ENCODE measurements around the gene JADE3.

The JADE3 gene

DNA sequence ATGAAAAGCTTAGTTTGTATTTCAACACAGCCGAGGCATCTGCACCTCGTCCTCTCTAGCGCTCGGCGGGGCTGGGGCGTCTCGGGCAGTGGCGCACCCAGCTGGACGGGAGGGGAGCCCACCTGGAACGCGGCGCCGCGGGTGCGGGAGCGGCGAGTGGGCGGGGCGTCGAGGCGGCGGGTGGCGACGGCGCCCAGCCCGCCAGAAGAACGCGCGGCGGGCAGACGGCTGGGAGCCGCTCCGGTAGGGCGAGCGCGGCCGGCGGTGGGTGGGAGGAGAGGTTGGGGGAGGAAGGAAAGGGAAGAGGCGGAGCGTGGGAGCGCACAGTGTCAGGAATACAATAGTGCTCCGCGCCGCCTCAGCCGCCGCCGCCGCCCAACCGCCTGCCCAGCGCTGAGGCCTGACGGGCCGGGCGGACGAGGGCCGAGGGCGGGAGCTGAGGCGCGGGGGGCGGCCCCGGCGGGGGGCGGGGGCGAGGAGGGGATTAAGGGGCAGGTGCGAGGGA lies at the start of gene JADE3:
JADE3 (plus strand) TSS at position 324 of the 505 bp plus-strand sequence. CDS start 72,474 bp downstream, outside the sequence.
- peak in 1 of 2 experiments; percentile 3 for DNase-seq

DNA sequence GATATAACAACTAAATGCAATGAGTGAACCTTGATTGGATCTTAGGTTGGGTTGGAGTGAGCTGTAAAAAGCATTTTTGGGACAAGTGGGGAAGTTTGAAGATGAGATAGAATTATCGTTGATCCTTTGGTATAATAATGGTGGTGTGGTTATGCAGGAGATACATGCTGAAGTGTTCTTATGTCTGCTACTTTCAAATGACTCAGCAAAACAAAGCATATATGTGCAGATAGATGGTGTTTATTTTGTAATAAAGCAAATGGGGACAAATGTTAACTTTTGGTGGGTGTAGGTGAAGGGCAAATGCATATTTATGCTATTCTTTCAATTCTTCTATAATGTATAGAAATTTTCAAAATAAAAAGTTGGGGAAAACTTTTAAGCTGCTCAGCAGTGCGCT lies 49.1 kb upstream of the JADE3 start:
- no peak for DNase-seq

DNA sequence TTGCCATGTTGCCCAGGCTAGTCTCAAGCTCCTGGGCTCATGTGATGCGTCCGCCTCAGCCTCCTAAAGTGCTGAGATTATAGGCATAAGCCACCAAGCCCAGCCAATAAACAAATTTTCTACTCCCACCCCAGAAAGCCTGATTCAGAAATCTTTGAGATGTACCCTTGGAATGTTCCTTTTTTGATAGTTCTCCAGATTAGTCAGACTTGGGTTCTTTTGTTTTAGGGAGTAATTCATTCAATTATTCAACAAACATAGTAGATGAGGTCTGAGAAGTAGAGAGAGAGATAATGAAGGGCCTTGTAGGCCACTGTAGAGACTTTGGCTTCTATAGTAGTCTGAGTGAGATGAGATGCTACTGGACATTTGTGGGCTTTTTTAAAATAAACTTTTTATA lies 47.6 kb upstream of the JADE3 start:
- no peak for DNase-seq

DNA sequence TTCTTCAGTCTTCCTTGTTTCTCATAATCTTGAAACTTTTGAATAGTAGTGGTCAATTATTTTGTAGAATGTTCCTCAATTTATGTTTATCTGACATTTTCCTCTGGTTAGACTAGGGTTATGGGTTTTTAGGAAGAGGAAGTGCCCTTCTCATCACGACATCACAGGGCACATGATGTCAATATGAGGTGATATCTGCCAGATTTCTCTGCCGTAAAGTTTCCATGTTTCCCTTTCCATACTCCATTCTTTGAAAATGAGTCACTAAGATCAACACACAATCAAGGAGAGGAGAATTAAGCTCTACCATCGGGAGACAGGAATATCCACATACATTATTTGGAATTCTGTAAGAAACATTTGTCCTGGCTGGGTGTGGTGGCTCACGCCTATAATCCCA lies 46.9 kb upstream of the JADE3 start:
- DNase-seq = no peak

DNA sequence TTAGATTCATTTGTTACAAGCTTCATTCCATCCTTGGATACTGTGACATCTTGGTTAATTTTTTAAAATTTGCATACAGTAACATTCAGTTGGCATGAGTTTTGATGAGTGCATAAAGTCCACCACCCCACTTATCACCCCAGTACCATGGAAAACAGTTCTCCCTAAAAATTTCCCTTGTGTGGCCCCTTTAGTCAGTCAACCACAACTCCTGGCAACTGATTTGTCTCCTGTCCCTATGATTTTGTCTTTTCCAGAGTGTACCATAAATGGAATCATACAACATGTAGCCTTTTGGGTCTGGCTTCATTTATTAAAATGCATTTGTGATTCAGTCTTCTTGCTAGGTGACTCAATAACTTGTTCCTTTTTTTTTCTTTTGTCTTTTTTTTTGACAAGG lies 45.5 kb upstream of the JADE3 start:
- DNase-seq = no peak

DNA sequence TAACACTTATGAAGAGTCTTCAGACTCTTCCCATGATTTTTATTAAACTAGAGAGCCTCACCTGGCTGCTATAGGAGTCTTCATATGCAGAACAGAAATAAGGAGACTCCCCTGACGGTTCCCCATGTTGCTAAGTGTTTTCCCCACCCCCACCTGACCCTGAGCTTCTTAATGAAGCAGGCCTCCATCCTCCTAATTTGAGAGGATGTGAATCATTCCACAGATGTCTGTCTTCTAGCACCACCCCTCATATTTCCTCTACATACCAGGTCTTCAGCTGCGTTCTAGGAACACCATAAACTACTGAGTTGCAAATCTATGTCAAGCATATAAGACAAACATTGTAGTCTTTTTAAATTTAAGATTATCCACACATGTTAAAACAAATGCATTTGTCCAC lies 38.5 kb upstream of the JADE3 start:
- DNase-seq = no peak

DNA sequence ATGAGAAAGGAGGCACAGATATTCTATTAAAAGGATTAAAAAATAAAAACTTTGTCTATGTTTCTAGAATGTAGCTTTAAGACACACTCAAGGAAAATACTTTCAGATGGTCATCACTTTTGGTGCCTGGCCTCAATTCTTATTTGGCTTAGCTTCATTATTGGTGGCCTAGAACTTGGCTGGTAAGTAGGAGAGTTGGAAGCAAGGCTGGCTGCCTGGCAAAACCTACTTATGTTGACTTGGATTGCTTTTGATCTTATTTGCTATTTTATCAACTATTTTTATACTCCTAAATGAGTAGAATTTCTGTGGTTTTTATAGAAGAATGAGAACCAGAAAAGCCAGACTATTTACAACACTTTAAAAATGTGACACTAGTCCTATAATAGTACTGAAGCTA lies 35.3 kb upstream of the JADE3 start:
- DNase-seq = no peak

DNA sequence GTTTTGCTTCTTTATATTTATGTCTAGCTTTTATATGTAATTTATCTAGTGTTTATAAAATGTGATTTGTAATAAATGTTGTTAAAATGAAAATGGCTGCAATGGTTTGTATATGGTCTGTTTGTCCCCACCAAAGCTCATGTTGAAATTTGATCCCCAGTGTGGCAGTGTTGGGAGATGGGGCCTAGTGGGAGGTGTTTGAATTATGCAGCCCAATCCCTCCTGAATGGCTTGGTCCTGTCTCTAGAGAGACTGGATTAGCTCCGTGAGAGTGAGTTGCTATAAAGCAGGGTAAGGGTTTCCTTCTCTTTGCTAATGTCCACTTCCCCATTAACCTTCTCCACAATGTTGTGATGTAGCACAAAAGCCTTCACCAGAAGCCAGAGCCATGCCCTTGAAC lies 30.0 kb upstream of the JADE3 start:
- DNase-seq = no peak

DNA sequence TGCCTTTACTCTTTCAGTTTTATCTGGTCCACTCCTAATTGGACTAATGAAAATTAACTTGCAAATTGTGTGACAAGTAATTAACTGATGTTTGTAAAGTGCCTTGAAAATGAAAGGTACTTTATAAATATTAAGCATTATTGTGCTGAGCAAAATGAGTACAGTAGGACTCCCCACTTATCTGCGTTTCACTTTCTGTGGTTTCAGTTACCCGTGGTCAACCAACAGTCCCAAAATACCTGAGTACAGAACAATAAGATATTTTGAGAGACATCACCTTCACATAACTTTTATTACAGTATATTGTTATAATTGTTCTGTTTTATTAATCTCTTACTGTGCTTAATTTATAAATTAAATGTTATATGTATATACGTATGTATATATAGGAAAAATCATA lies 27.4 kb upstream of the JADE3 start:
- no peak for DNase-seq

DNA sequence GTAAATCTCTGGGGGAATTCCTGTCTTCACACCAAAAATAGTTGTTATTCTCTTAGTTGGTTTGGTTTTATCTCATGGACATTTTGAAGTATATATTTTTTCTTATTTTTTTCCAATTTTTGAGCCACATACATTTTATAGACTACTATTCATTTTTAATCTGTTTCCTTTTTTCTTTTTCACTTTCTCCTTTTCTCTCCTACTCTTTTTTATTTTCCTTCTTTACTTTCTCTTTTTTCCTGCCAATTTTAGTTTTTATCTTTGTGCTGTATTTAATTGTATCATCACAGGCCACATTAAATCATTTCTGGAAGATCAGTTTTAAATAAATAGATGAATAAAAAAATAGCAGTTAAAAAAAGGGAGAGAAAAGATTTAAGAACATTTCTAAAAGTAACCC lies 14.0 kb upstream of the JADE3 start:
- DNase-seq = no peak

DNA sequence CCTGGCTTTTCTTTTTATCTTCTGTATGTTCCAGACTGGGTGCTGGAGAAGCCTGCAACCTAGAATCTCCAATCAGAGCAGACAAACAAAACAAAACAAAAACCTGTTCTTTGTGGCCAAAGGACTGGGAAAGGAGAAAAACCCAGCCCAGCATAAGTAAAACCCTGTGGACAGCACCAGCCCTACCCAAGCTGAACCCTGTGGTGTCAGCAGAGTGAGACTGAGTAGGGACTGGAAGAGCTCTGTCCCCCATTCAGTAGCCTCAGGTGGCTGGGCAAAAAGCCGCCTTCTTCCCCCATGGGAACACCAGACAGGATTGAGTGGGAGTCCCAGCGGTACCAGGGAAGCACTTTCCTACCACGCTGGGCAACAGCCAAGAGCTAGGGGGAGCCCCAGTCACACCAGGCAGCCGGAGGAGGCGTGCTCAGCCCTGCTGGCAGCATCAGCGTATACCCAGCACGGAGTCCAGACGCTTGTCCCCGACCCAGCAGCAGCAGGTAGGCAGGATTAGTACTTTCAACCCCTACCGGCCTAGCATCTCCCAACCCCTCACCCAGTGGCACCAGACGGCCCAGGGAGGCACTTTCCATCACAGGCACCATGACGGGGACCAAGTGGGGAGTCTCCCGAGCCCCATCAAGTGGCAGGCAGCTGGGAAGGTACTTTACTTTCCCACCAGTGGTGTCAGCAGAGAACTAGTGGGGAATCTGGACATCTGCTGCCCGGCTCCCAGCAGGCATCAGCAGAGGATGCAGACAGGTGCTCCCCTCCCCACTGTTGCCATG lies 8.6 kb upstream of the JADE3 start:
- peak; percentile 28 to 34 for DNase-seq

DNA sequence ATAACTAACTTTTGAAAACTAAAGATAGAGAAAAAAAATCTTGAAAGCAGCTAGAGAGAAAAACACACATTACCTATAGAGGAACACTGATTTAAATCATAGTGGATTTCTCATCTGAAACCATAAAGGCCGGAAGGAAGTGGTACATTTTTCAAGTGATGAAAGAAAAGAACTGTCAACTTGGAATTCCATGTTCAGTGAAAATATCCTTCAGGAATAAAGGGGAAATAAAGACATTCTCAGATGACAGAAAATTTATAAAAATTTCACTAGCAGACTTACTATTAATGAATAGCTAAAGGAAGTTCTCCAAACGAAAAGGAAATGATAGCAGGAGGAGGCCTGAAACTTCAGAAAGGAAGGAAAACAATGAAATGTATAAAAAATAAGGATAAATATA lies 7.6 kb upstream of the JADE3 start:
- DNase-seq = no peak

DNA sequence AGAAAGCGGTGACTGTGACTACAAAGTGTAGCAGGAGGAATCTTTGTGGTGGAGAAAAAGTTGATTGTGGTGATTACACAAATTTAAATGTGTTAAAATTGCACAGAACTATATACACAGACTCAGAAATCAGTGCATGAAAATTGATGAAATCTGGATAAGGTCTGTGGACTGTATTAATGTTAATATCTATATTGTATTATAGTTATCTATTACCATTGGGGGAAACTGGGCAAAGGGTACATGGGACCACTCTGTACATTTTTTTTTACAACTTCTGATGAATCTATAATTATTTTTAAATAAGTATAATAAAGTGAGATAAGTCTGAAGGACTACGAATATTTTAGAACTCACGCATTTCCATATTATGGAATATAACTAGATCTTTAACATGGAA lies 1.8 kb upstream of the JADE3 start:
- DNase-seq = no peak

DNA sequence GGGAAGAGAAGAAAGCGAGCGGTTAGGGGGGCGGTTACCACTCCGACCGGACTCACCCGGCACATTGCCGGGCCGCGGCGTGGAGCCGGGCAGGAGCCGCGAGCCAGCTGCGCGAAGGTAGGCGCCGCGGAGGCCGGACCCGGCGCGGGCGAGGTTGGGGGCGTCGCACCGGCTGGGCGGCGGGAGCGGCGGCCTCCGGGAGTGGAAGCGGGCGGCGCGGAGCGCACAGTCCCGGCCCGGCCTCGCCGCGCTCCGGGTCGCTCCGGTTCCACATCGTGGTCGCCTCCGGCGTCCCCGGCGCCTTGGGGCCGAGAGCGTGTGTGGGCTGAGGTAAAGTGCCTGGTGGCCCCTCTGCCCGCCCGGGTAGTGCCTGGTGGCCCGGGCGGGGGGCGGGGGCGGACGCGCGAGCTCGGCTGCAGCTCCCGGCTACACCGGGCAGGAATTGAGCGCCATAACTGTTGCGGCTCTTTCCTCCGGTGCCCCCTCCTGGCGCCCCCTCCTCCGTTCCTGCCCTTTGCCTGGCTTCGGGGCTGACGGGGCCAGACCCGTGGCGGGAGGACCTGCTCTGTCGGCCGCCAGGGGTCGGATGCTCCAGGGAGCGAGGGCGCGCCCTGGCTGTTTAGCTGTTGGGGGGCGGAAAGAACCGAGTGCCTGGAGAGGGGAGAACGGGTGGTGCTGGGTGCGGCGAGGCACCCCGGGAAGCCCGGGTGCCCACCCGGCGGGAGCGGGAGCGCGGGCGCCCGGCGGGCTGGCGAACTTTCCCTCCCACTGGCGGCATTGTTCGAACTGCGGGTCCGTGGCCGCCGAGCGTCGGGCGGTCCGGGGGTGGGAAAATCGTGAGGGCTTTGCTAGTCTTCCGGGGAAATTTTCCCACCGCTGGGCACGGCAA lies 626 bp downstream of the JADE3 start:
- no peak for DNase-seq

DNA sequence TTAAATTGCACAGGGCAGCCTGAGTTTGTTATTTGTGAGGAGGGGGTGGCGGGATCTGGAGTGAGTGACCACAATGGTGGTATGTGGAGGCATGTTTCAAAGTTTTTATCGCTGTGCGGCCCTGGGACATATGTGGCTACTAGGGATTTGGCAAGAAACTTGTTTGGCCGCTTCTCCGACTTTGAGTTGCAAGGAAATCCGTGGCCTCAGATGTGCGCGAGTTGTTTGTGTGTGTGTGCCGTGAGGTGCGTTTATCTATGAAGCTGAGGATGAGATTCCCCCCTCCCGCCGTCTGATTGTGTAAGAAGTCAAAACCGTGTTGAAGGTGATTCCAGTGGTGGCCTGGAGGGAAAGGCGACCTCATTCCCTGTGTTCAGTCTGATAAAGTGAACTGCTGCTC lies 1.4 kb downstream of the JADE3 start:
- DNase-seq = no peak

DNA sequence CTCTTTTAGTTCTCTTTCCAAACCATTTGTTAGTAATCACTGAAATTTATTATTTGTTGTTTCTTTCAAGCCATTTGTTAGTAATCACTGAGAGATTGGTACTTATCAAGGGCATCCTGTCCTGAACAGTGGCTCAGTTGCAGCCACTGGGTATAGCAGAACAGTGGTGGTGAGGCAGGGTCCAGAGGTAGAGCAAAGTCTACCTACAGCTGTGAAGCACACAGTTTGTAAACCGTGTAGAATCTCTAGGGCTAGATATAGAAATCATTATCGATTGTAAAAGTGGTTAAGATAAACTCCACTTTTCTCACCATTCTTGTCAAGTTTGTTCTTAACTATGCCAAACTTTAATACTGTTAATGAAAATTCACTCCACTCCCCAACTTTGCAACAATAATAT lies 4.1 kb downstream of the JADE3 start:
- no peak for DNase-seq

DNA sequence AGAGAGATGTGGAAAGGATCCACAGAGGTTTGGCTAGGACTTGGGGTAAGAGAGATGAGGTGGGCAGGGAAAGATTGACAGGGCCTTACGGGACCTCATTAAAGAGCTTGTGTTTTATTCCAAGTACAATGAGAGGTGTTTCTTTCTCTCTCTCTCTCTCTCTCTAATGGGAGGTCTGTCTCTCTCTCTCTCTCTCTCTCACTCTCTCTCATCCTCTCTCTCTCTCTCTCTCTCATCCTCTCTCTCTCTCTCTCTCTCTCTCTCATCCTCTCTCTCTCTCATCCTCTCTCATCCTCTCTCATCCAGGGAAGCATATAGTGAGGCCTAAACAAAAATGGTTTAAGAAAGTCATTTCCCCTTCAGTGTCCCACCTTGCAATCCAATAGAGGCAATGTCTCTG lies 5.4 kb downstream of the JADE3 start:
- no peak for DNase-seq

DNA sequence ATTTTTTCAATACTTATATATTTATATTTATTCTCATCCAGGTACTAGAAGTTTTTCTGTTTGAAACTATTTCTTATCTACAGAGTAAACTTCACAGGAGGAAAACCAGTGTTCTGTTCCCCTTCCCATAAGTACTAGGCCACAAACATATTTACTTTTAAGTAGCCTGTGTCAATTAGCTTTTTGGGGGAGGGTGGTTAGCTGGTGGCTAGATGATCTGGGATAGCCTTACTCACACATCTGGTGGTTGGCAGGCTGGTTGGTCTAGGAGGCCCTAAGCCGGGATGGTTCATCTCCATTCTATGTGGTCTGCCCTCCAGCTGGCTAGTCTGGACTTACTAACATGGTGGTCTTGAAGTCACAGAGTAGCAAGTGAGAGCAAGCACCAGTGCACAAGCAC lies 6.2 kb downstream of the JADE3 start:
- no peak for DNase-seq

DNA sequence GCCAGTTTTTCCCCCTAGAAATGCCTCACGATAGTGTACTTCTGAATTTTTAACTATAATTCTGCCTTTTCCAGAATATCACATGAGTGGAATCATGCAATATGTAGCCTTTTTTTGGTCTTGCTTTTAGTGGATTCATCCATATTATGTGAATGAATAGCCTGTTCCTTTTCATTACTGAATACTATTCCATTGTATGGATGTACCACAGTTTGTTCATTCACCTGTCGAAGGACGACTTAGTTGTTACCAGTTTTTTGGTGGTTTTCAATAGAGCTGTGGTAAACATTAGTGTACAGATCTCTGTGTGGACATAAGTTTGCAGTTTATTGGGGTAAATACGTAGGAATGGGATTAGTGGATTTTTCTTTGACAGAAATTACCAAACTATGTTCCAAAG lies 8.0 kb downstream of the JADE3 start:
- DNase-seq = no peak

DNA sequence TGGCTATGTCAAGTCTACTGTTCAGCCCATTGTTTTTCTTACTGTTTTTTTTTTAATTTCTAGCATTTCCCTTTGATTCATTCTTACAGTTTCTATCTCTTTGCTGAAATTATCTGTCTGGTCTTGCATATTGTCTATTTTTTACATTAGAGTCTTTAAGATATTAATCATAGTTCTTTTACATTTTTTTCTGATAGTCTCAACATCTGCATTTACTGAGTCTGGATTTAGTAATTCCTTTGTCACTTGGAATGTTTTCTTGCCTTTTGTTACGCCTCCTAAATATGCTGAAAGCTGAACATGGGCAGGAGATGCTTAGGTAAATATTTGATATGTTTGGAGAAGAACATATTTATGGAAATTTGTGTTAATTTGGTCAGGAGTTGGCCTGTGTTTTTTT lies 10.4 kb downstream of the JADE3 start:
- DNase-seq = no peak

DNA sequence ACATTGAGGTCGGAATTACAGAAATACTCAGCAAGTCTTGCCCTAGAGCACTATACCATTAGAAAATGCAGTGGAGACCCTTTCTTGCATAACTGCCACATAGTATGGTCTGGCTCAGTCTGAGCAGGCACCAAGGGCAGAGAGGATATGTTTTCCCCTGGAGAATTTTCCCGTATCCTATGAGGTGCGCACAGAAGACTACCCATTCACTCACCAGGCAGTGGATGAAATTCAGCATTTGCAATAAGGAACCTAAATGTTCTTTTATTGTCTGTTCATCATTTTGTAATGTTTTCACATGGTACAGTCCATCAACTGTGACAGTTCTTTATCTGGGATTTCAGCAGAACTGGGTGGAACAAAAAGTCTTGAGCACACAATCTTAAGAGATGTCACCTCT lies 15.5 kb downstream of the JADE3 start:
- DNase-seq = no peak

DNA sequence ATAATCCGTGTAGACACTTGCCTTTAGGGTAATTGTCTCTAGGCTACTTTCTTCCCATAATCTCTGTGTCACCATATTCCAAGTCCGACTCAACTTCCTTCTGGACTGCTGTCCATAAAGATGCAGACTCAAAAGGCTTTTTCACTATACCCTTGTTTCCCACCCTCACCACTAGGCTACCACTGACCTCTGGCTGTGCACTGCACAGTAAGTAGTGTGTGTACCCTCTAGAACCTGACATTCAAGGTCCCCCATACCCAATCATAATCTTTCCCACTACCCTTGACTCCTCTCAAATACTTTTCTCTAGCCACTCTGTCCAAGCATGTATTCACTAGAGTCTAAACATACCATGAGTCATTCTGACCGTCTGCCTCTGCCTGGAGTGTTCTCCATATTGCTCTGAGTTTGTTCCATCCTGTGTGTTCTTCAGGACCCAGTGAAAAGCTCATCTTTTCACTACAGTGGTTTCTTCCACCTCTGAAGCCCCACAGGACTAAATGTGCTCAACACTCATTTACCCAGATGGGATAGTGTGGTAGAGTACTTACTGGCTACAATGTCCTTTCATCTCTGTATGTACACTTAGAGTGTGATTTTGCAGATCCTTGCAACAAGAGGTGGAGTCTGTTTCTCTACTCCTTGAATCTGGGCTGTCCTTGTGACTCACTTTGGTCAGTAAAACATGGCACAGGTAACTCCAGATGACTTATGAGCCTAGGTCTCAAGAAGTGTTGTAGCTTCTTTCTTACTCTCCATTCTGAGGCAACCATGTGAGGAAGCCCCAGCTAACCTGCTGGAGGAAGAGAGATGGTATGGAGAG lies 17.4 kb downstream of the JADE3 start:
- DNase-seq = no peak

DNA sequence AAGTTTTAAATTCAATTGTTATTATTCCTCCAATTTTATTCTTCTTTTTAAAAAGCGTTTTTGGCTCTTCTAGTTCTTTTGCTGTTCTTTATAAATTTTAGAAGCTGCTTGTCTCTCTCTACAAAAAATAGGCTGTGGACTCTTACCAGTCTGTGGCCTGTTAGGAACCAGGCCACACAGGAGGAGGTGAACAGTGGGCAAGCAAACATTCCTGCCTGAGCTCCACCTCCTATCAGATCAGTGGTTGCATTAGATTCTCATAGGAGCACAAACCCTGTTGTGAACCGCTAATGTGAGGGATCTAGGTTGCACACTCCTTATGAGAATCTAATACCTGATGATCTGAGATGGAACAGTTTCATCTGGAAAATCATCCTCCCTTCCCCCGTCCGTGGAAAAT lies 23.1 kb downstream of the JADE3 start:
- no peak for DNase-seq
